Effector memory CD4-positive, alpha-beta T cell (primary cell): ENCODE measurements around the gene RIC1.
"Not testable (repeated sequence)": the region's sequence is repeated elsewhere in the genome, so short reads cannot be mapped to it uniquely, and the experiment has no call there.

Source experiments
- DNase-seq, 3 donors: peaks; one replicate each; pipeline ENCODE4 v3.0.0-alpha.2; 2020
- H3K27ac ChIP-seq: 2 replicates; pipeline ENCODE4 v1.7.0; 2013; ENCODE audit warnings: mild to moderate bottlenecking, low read length, moderate library complexity; ENCODE audit not compliant: insufficient read depth, poor library complexity, severe bottlenecking
- H3K27me3 ChIP-seq: replicated peaks from 2 replicates; pipeline ENCODE4 v1.7.0; 2013; ENCODE audit warnings: mild to moderate bottlenecking, low read length; ENCODE audit not compliant: insufficient read depth, control insufficient read depth, poor library complexity, severe bottlenecking
- H3K36me3 ChIP-seq: 2 replicates; pipeline ENCODE4 v1.7.0; 2013; ENCODE audit warnings: mild to moderate bottlenecking, low read length, moderate library complexity; ENCODE audit not compliant: control insufficient read depth, insufficient read depth
- H3K4me1 ChIP-seq: 2 replicates; pipeline ENCODE4 v1.7.0; 2013; ENCODE audit warnings: low read length, mild to moderate bottlenecking; ENCODE audit not compliant: control insufficient read depth, insufficient read depth, poor library complexity, severe bottlenecking
- H3K4me3 ChIP-seq: 2 replicates; pipeline ENCODE4 v1.7.0; 2013; ENCODE audit warnings: low read length, low read depth, mild to moderate bottlenecking; ENCODE audit not compliant: insufficient read depth, poor library complexity, severe bottlenecking
- H3K9me3 ChIP-seq: 2 replicates; pipeline ENCODE4 v1.7.0; 2013; ENCODE audit warnings: mild to moderate bottlenecking, low read length, moderate library complexity; ENCODE audit not compliant: control insufficient read depth

The RIC1 gene

DNA sequence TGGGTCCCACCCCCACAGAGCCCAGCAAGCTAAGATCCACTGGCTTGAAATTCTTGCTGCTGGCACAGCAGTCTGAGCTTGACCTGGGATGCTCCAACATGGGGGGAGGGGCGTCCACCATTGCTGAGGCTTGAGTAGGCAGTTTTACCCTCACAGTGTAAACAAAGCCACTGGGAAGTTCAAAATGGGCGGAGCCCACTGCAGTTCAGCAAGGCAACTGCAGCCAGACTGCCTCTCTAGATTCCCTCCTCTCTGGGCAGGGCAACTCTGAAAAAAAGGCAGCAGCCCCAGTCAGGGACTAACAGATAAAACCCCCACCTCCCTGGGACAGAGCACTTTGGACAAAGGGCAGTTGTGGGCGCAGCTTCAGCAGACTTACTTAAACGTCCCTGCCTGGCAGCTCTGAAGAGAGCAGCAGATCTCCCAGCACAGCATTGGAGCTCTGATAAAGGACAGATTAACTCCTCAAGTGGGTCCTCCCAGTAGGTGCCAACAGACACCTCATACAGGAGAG lies 150.9 kb downstream of the RIC1 start:
- H3K36me3 ChIP-seq: peaks cover 38% of the 10 kb centered on the region

DNA sequence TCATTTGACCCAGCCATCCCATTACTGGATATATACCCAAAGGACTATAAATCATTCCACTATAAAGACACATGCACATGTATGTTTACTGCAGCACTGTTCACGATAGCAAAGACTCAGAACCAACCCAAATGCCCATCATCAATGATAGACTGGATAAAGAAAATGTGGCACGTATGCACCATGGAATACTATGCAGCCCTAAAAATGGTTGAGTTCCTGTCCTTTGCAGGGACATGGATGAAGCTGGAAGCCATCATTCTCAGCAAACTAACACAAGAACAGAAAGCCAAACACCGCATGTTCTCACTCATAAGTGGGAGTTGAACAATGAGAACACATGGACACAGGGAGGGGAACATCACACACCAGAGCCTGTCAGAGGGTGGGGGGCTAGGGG lies 154.5 kb downstream of the RIC1 start:
- not testable (repeated sequence) for DNase-seq, H3K4me3 ChIP-seq, H3K27ac ChIP-seq, H3K4me1 ChIP-seq, H3K27me3 ChIP-seq, H3K9me3 ChIP-seq
- peaks cover 31% of the 10 kb centered on the region for H3K36me3 ChIP-seq

More for the DNA sequence above, 150.9 kb downstream of the RIC1 start:
- not testable (repeated sequence) for H3K27ac ChIP-seq, H3K4me3 ChIP-seq, H3K27me3 ChIP-seq, DNase-seq, H3K9me3 ChIP-seq, H3K4me1 ChIP-seq

DNA sequence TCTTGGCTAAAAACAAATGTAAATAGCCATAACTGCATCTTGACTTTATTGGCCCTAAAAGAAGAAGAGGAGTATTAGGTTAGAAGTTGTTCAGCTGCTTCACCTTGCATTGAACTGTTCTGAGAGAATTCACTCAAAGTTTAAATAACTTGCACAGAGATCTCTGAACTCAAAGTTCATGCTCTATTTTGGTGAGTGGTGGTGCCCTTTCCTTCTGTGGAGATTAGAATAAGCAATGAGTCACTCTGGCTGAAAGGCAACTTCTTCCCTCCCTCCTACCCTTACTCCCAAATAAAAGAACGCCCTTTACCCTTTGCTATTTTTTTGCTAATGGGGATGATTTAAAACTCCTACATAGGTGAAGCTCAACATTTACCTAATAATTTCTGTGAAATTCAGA lies 155.1 kb downstream of the RIC1 start:
- H3K36me3 ChIP-seq: peaks cover 26% of the 10 kb centered on the region
- H3K27ac ChIP-seq: no peak overlapping the region
- H3K27me3 ChIP-seq: no peaks in the 10 kb centered on the region
- H3K4me3 ChIP-seq: no peak overlapping the region
- no peaks in the 10 kb centered on the region for H3K9me3 ChIP-seq
- no peaks in the 10 kb centered on the region for H3K4me1 ChIP-seq
- no peak for DNase-seq

DNA sequence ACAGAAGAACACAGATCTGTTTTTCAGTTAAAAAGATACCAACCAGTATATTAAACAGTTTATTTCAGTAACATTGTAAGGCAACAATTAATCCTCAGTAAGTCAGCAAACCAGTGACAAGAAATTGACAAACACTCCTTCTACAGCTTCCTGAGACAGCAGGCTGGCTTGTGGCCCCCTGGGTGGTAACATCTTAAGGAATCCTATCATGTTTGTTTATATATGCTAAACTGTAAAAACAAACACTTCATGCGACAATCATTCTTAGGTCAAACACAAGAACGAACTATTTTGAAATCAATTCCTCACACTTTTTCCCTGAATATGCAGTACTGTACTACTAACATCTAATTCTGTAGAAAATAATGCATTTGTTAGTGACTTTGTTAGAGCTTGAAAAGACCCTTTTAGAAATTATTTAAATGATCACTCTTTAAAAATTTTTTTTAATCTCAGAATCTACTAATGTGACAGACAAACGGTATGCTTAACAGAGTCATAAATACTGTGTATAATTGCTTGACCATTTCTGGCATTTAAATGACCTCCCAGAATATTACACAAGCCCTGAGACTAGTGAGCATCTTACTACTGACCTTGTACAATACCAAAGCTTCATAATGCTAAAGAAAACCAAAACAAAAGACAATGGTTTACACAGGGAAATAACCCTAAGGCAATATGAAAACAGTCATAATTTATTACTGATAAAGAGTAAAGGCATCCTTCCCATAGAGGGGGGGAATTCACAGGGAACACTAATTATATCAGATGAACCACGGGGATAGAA lies 155.8 kb downstream of the RIC1 start:
- Histone ChIP-seq H3K9me3 (no peaks in the 10 kb centered on the region), H3K36me3 (peaks cover 19% of the 10 kb centered on the region), H3K27me3 (no peaks in the 10 kb centered on the region), H3K4me3 (no peak overlapping the region), H3K4me1 (no peaks in the 10 kb centered on the region), H3K27ac (no peak overlapping the region)
- DNase-seq: no peak

DNA sequence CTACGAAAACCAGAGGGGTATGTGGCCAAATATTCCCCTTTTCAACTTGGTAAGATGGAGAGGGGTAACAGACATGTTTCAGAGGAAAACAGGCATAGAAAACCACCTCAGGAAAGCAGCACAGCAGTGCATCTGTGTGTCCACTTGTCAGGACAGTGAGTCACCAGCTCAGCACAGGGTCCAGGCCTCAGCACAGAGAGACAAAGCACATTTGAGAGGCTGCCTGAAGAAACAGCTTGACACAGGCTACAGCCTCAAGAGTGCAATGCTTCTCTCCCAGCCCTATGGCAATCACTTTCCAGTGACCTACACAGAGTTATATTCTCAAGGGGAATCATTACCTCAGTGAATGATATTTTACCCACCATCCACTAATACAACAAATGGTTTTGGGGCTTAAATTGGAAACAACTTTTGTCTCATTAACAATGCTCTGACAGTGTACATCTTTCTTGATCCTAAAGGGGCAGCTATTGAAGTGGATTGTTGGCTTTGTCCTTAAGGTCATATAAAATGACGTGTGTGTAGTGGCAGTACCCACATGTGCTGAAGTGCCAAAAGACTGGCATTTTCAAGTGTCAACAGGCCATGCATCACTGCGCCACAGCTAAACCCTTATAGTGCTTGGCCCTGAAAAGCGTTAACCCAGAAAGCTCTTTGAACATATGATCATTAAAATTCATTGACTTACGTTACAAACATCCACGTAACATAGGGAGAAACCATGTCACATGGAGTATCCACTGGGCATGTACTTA lies 157.6 kb downstream of the RIC1 start:
- Histone ChIP-seq H3K4me1 (no peaks in the 10 kb centered on the region), H3K27ac (no peak overlapping the region), H3K36me3 (peaks cover 15% of the 10 kb centered on the region), H3K4me3 (no peak overlapping the region), H3K9me3 (no peaks in the 10 kb centered on the region), H3K27me3 (no peaks in the 10 kb centered on the region)
- no peak for DNase-seq

DNA sequence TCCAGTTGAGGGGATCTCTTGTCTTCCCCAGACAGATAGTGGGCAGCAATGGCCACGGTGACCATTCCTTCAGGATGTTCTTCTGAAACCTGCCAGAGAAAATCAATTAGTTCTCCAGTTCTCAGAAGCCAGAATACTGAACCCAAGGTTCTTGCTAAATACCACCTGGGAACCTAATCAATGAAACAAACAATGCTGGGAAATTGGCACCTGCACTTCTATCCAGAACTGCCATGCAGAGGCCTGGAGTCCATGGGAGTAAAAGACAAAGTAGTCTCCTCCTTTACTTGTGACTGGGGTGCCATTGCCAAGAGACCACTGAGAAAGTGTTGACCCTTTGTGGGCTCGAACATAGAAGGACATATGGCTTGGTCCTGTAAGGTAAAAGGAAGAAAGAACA lies 158.3 kb downstream of the RIC1 start:
- DNase-seq: no peak
- H3K9me3 ChIP-seq: no peaks in the 10 kb centered on the region
- no peak overlapping the region for H3K27ac ChIP-seq
- no peaks in the 10 kb centered on the region for H3K4me1 ChIP-seq
- no peaks in the 10 kb centered on the region for H3K27me3 ChIP-seq
- no peak overlapping the region for H3K4me3 ChIP-seq
- H3K36me3 ChIP-seq: peaks cover 15% of the 10 kb centered on the region

DNA sequence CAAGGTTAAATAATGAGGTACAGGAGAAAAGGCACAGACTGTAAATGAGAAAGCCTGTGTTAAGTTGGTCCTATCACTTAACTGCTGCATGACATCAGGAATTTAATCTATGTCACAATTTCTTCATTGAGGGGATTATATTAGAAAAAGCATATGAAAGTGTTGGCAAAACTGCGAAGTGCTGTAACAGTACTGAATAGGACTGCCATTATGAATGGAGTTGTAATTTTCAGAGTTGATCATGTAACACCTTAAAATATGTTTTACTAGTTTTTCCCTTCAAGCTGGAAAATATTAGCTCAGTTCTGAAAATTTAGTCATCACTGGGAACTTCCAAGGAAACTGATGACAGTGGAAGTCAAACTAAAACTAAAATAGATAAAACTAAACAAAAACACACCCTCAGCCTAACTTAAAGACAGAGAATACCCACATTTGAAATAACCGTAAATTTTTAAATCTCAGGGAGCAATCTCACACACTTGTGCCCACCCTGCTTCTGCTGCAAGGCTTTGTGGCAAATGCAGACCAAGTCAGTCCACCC lies 158.9 kb downstream of the RIC1 start:
- no peak overlapping the region for H3K4me3 ChIP-seq
- H3K36me3 ChIP-seq: peaks cover 15% of the 10 kb centered on the region
- no peaks in the 10 kb centered on the region for H3K9me3 ChIP-seq
- H3K4me1 ChIP-seq: no peaks in the 10 kb centered on the region
- no peaks in the 10 kb centered on the region for H3K27me3 ChIP-seq
- H3K27ac ChIP-seq: no peak overlapping the region
- DNase-seq: no peak

DNA sequence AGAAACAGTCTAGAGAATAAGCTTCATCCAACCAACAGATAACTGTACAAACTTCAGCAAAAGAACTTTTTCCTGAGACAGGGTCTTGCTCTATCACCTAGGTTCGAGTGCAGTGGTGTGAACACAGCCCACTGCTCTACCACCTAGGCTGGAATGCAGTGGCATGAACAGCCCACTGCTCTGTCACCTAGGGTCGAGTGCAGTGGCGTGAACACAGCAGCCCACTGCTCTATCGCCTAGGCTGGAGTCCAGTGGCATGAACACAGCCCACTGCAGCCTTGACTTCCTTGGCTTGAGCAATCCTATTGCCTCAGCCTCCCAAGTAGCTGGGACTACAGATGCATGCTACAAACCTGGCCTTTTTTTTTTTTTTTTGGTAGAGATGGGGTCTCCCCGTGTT lies 160.6 kb downstream of the RIC1 start:
- Histone ChIP-seq H3K36me3 (peaks cover 13% of the 10 kb centered on the region), H3K4me1 (no peaks in the 10 kb centered on the region), H3K9me3 (no peaks in the 10 kb centered on the region), H3K27me3 (no peaks in the 10 kb centered on the region), H3K4me3 (no peak overlapping the region), H3K27ac (no peak overlapping the region)
- no peak for DNase-seq

DNA sequence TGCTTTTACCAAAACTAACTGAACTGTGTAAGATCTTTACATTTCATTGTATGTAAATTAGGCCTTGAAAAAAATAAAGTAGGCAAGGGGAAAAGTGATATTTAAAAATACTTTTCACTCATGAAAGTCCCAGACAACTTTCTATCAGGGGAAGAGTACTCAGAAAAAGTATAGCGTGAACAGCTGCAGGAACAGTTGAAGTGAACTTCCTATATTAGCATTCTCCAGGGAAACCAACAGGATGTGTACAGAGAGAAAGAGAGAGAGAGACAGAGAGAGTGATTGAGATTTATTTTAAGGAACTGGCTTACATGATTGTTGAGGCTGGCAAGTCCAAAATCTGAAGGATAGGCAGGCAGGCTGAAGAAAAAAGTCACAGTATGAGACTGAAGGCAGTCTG lies 162.0 kb downstream of the RIC1 start:
- DNase-seq: no peak
- Histone ChIP-seq H3K9me3 (no peaks in the 10 kb centered on the region), H3K27me3 (no peaks in the 10 kb centered on the region), H3K4me3 (no peak overlapping the region), H3K27ac (no peak overlapping the region), H3K36me3 (peaks cover 10% of the 10 kb centered on the region), H3K4me1 (no peaks in the 10 kb centered on the region)

DNA sequence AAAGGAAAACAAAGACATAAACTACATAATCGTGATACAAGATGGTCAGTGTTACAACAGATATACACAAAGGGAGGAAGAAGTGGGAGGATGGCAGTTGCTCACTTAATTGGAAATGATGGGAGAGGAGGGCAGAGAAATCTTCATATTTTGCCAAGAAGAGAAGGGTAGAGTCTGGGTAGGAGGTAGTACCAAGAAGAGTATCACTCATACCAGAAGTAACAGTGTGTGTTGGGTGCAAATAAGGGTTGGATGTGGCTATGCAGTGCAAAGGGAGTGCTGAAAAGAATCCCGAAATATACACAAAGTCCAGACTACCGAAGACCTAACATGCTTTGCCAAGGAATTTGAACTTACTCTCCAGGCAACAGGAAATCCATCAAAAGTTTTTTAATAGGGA lies 163.0 kb downstream of the RIC1 start:
- Histone ChIP-seq H3K36me3 (peaks cover 2% of the 10 kb centered on the region), H3K9me3 (no peaks in the 10 kb centered on the region), H3K27me3 (no peaks in the 10 kb centered on the region), H3K4me3 (no peak overlapping the region), H3K27ac (no peak overlapping the region), H3K4me1 (no peaks in the 10 kb centered on the region)
- DNase-seq: no peak
